ENCODE results near the gene CALN1. TPM values are rescaled to one million over a fixed set of nuclear protein-coding genes. Genes with fewer than 3 reads are reported as not detected.

CALN1 gene
- total and polyA plus RNA-seq, 4 donors, result 0.14 to 0.84 (median 0.24) TPM

- Histone ChIP-seq H3K9ac (ENCODE audit: low read depth in 1 of 2, low read length in 2 of 2) (no peak overlapping the region), H3K4me3 (ENCODE audit: low read depth in 1 of 3, low read length in 3 of 3) (no peak overlapping the region), H3K27me3 (ENCODE audit: control insufficient read depth in 4 of 4, insufficient read depth in 4 of 4, low read length in 3 of 4) (no peaks in the 10 kb centered on the region), H3K36me3 (ENCODE audit: control insufficient read depth in 4 of 4, insufficient read depth in 3 of 4, low read depth in 1 of 4, low read length in 3 of 4) (no peaks in the 10 kb centered on the region), H3K27ac (ENCODE audit: low read depth in 1 of 2, low read length in 2 of 2) (no peak overlapping the region), H3K9me3 (ENCODE audit: control insufficient read depth in 4 of 4, low read length in 3 of 4) (peaks cover 0 to 3% (median 0%) of the 10 kb centered on the region in 4 donors), H3K4me1 (ENCODE audit: control insufficient read depth in 4 of 4, insufficient read depth in 4 of 4, low read length in 3 of 4) (no peaks in the 10 kb centered on the region)
- no peak for TF ChIP-seq FOXA1 (IDR thresholded peaks at IDR 0.05)
- TF ChIP-seq TAF1 (conservative IDR thresholded peaks at IDR 0.05), result no peak
- no peak for TF ChIP-seq RXRA (IDR thresholded peaks at IDR 0.05)
- TF ChIP-seq ZBTB33 (IDR thresholded peaks at IDR 0.05), result no peak
- TF ChIP-seq MAX (IDR thresholded peaks at IDR 0.05), result no peak
- no peak for TF ChIP-seq YY1 (IDR thresholded peaks at IDR 0.05)
- no peak for TF ChIP-seq NR2F2 (IDR thresholded peaks at IDR 0.05)
- TF ChIP-seq CTCF (IDR thresholded peaks at IDR 0.05; ENCODE audit: low read depth, low read length, missing input control), result no peak
- TF ChIP-seq RAD21 (IDR thresholded peaks at IDR 0.05), result no peak
- TF ChIP-seq ATF3 (IDR thresholded peaks at IDR 0.05), result no peak
- TF ChIP-seq HNF4G (IDR thresholded peaks at IDR 0.05), result no peak
- no peak for TF ChIP-seq JUND (IDR thresholded peaks at IDR 0.05)
- no peak for TF ChIP-seq SP1 (IDR thresholded peaks at IDR 0.05)
- no peak for TF ChIP-seq EGR1 (IDR thresholded peaks at IDR 0.05; ENCODE audit: low read depth in 2 of 2)
- no peak for TF ChIP-seq REST (IDR thresholded peaks at IDR 0.05)
- no peak for TF ChIP-seq FOXA2 (IDR thresholded peaks at IDR 0.05)
- TF ChIP-seq GABPA (IDR thresholded peaks at IDR 0.05 in 1 of 2, conservative IDR thresholded peaks at IDR 0.05 in 1 of 2), result no peak
- TF ChIP-seq HNF4A (conservative IDR thresholded peaks at IDR 0.05), result no peak
- DNase-seq (ENCODE audit: low spot score), result no peak
- WGBS, result 73% methylated on average over 5 of the region's 5 CpGs
Measured at GRCh38 chr7:72092769-72093168, 319.4 kb downstream of the CALN1 start.

Measured in liver (tissue), 9 donors.